Measurements from ENCODE around the gene CNTNAP2.

The CNTNAP2 gene

DNA sequence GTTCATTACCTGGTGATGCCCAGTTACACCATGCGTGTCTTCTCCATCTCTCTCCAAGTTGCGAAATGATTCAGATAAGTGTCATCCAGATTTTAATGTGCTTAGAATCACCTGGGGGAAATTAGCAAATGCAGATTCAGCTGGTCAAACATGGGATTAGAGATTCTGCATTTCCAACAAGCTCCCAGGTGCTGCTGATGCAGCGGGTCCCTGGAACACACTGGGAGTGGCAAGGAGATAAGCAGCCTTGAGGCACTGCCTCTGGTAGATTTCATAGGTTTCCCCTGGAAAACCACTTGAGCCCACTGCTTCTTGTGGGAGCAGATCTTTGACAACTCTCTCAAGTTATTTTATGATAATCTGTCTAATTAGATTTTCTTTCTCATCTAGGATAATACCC lies 2278.0 kb downstream of the CNTNAP2 start:
- Histone ChIP-seq H3K27me3 (ENCODE audit: insufficient read depth, low read length) (peaks cover 4% of the 10 kb centered on the region; the same call in 1 of the 2 replicates), H3K36me3 (ENCODE audit: insufficient read depth, low read length) (no peaks in the 10 kb centered on the region), H3K4me3 (ENCODE audit: low read depth, low read length) (no peak overlapping the region), H3K79me2 (ENCODE audit: control insufficient read depth, insufficient read depth, low read length, unreplicated experiment) (no peaks in the 10 kb centered on the region), H2AFZ (ENCODE audit: low read length, unreplicated experiment) (no peak overlapping the region), H3K4me1 (ENCODE audit: control insufficient read depth, insufficient read depth, low read length, unreplicated experiment) (no peaks in the 10 kb centered on the region), H3K27ac (ENCODE audit: low read depth, low read length) (no peak overlapping the region)

DNA sequence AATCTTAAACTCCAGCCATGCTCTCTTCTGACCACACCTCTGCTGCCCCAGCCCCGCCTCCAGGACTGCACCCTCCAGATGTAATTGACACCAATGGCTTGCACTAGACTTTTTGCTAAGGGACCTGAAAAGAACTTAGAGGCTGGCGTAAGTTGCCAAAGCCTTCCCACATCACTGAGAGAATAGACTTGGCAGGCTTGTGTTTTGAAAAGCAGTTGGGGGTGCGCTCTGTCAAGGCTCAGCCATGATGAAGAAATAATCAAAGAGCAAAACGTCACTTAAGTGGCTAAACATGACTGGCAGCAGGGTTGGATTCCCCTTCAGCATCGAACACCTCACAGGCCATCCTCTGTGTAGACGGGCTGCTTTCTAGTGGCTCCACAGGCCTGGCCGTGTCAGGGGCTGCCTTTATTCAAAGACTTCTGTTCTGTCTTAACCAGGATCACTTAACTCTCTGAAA lies 2278.8 kb downstream of the CNTNAP2 start:
- H3K36me3 ChIP-seq (ENCODE audit: insufficient read depth, low read length), result no peaks in the 10 kb centered on the region
- peaks cover 4% of the 10 kb centered on the region; the same call in 1 of the 2 replicates for H3K27me3 ChIP-seq (ENCODE audit: insufficient read depth, low read length)
- no peaks in the 10 kb centered on the region for H3K4me1 ChIP-seq (ENCODE audit: control insufficient read depth, insufficient read depth, low read length, unreplicated experiment)
- no peak overlapping the region for H2AFZ ChIP-seq (ENCODE audit: low read length, unreplicated experiment)
- no peak overlapping the region for H3K4me3 ChIP-seq (ENCODE audit: low read depth, low read length)
- H3K27ac ChIP-seq (ENCODE audit: low read depth, low read length), result no peak overlapping the region
- H3K79me2 ChIP-seq (ENCODE audit: control insufficient read depth, insufficient read depth, low read length, unreplicated experiment), result no peaks in the 10 kb centered on the region

DNA sequence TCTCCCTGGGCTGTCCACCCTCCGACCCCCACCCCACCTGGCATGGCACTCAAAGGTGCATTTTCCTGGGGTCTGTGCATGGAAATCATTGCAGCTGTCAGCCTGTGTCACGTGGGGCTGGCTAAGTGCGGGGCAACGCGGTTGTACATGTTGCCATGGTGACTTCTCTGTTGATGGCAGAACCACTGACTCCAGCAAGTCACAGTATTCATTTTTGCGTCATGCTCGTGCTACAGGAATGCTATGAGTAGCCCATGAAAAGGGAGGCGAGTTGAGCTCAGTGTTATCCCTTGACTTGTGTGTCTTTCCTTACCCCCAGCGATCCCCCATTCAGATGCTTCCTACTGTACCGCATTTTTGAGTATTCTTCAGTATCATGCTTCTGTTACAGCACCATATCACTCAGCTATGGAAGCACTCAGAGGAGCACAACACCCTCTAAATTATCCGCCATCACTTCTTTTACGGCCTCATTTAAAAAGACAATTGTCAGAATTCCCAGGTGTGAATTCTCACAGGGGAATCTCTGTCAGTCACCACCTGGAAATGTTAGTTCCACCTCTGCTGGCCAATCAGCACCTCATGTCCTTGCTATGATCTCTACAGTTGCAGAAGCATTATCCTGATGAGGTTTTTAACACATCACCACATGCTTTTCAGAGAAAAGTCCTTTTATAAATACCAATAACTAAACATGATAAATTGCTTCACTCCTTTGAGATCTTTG lies 2279.6 kb downstream of the CNTNAP2 start:
- Histone ChIP-seq H3K36me3 (ENCODE audit: insufficient read depth, low read length) (no peaks in the 10 kb centered on the region), H3K4me3 (ENCODE audit: low read depth, low read length) (no peak overlapping the region), H3K27me3 (ENCODE audit: insufficient read depth, low read length) (peaks cover 4% of the 10 kb centered on the region; the same call in 1 of the 2 replicates), H3K27ac (ENCODE audit: low read depth, low read length) (no peak overlapping the region), H2AFZ (ENCODE audit: low read length, unreplicated experiment) (no peak overlapping the region), H3K79me2 (ENCODE audit: control insufficient read depth, insufficient read depth, low read length, unreplicated experiment) (no peaks in the 10 kb centered on the region), H3K4me1 (ENCODE audit: control insufficient read depth, insufficient read depth, low read length, unreplicated experiment) (no peaks in the 10 kb centered on the region)

DNA sequence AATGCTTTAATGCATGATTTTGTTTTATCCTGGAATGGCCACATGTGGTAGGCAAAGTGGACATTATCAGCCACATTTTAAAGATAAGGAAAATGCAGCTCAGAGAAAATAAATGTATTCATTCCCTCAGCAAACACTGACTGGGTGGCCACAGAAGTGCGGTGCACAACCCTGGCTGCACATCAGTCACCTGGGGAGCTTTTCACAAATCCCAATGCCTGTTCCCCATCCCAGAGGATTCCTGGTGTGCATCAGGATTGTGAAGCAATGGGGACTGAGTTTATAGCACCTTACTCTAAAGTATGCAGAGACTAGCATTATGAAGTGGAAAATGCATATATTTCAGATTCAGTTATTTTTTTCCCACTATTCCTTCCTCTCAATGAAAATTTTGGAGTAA lies 2280.5 kb downstream of the CNTNAP2 start:
- Histone ChIP-seq H3K4me1 (ENCODE audit: control insufficient read depth, insufficient read depth, low read length, unreplicated experiment) (no peaks in the 10 kb centered on the region), H3K79me2 (ENCODE audit: control insufficient read depth, insufficient read depth, low read length, unreplicated experiment) (no peaks in the 10 kb centered on the region), H3K27me3 (ENCODE audit: insufficient read depth, low read length) (peaks cover 4% of the 10 kb centered on the region; the same call in 1 of the 2 replicates), H3K27ac (ENCODE audit: low read depth, low read length) (no peak overlapping the region), H2AFZ (ENCODE audit: low read length, unreplicated experiment) (no peak overlapping the region), H3K36me3 (ENCODE audit: insufficient read depth, low read length) (no peaks in the 10 kb centered on the region), H3K4me3 (ENCODE audit: low read depth, low read length) (no peak overlapping the region)

DNA sequence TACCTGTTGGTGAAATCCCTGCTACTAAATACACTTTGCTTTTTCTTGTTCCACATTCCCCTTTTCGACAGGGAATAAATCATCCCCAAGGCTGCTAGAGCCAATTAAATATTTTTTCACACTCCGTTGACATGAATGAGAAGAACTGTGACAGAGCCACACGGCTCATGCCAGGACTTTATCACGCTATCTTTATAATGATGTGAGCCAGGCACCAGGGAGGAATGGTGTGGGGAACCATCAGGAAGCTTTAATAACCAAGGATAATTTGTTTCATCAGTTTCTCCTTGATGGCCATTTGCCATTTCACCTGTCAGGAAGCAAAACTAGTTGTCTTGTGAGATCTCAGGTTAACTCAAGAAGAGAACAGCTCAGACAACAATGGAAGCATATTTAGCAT lies 2280.9 kb downstream of the CNTNAP2 start:
- Histone ChIP-seq H2AFZ (ENCODE audit: low read length, unreplicated experiment) (no peak overlapping the region), H3K79me2 (ENCODE audit: control insufficient read depth, insufficient read depth, low read length, unreplicated experiment) (no peaks in the 10 kb centered on the region), H3K36me3 (ENCODE audit: insufficient read depth, low read length) (no peaks in the 10 kb centered on the region), H3K27me3 (ENCODE audit: insufficient read depth, low read length) (peaks cover 4% of the 10 kb centered on the region; the same call in 1 of the 2 replicates), H3K4me3 (ENCODE audit: low read depth, low read length) (no peak overlapping the region), H3K27ac (ENCODE audit: low read depth, low read length) (no peak overlapping the region), H3K4me1 (ENCODE audit: control insufficient read depth, insufficient read depth, low read length, unreplicated experiment) (no peaks in the 10 kb centered on the region)

DNA sequence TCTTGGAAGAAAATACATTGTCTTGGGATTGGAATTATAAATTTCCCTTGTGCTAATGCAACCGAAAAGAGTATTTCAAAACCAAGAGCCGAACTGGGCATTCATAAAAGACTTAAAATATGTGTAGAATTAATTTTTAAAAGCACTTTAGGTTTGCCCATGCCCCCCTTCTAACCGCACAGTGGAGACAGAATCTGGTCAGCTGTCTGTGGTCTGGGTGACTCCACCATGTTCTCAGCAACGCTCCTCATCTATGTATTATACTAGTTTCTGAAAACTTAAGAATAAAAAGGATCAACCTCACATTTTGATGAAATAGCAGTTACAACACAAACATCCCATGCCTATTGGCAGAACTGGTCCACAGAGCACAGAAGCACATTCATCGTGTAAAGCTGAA lies 2281.4 kb downstream of the CNTNAP2 start:
- no peak overlapping the region for H3K4me3 ChIP-seq (ENCODE audit: low read depth, low read length)
- no peak overlapping the region for H3K27ac ChIP-seq (ENCODE audit: low read depth, low read length)

DNA sequence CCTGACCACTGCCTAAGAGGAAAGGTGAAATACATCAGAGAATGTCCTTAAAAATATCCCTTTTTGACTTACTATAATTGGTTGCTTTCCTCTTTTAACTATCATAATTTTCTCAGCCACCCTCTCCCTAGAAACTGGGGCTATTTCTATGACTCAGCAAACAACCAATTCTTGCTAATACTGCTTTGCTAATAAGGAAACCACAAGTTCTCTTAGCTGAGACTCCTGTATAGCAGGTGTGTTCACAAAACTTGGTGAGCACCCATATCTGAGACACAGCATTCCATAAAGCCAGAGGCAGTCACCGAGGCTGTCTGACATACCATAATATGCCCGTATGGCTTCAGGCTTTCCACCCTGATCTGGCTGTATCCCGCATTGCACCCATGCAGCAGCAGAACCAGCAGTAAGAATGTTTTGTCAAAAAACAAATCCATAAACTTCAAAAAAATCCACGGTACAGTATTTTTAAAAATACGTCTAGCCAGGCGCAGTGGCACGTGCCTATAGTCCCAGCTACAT lies 2282.3 kb downstream of the CNTNAP2 start:
- Histone ChIP-seq H3K27ac (ENCODE audit: low read depth, low read length) (no peak overlapping the region), H2AFZ (ENCODE audit: low read length, unreplicated experiment) (no peak overlapping the region), H3K36me3 (ENCODE audit: insufficient read depth, low read length) (no peaks in the 10 kb centered on the region), H3K4me1 (ENCODE audit: control insufficient read depth, insufficient read depth, low read length, unreplicated experiment) (no peaks in the 10 kb centered on the region), H3K27me3 (ENCODE audit: insufficient read depth, low read length) (no peaks in the 10 kb centered on the region; the same call in 1 of the 2 replicates), H3K4me3 (ENCODE audit: low read depth, low read length) (no peak overlapping the region), H3K79me2 (ENCODE audit: control insufficient read depth, insufficient read depth, low read length, unreplicated experiment) (no peaks in the 10 kb centered on the region)

More for the DNA sequence above, 2281.4 kb downstream of the CNTNAP2 start:
- Histone ChIP-seq H3K27me3 (ENCODE audit: insufficient read depth, low read length) (peaks cover 4% of the 10 kb centered on the region; the same call in 1 of the 2 replicates), H3K36me3 (ENCODE audit: insufficient read depth, low read length) (no peaks in the 10 kb centered on the region), H3K4me1 (ENCODE audit: control insufficient read depth, insufficient read depth, low read length, unreplicated experiment) (no peaks in the 10 kb centered on the region), H2AFZ (ENCODE audit: low read length, unreplicated experiment) (no peak overlapping the region), H3K79me2 (ENCODE audit: control insufficient read depth, insufficient read depth, low read length, unreplicated experiment) (no peaks in the 10 kb centered on the region)

DNA sequence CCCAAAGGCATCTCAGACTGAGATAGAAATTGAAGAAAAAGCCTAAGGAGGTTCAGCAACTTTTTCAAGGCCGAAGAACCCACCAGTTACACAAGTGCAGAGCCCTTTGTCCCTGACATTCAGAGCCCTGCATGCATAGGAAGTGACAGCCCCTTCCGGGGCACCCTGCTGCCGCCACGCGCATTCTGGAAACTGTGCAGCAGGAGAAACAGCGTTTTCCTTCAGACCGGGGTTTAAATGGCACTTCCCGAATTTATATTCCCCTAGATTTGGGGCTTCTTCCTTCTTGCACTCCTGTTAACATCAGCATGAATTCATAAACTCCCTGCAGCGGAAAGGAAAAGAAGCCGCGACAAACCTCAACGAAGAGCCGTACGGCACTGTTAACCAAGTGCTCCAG lies 2283.5 kb downstream of the CNTNAP2 start:
- H3K79me2 ChIP-seq (ENCODE audit: control insufficient read depth, insufficient read depth, low read length, unreplicated experiment), result no peaks in the 10 kb centered on the region
- no peak overlapping the region for H3K4me3 ChIP-seq (ENCODE audit: low read depth, low read length)
- no peaks in the 10 kb centered on the region for H3K4me1 ChIP-seq (ENCODE audit: control insufficient read depth, insufficient read depth, low read length, unreplicated experiment)
- no peaks in the 10 kb centered on the region for H3K36me3 ChIP-seq (ENCODE audit: insufficient read depth, low read length)
- no peaks in the 10 kb centered on the region; the same call in 1 of the 2 replicates for H3K27me3 ChIP-seq (ENCODE audit: insufficient read depth, low read length)
- no peak overlapping the region for H3K27ac ChIP-seq (ENCODE audit: low read depth, low read length)
- H2AFZ ChIP-seq (ENCODE audit: low read length, unreplicated experiment), result no peak overlapping the region

DNA sequence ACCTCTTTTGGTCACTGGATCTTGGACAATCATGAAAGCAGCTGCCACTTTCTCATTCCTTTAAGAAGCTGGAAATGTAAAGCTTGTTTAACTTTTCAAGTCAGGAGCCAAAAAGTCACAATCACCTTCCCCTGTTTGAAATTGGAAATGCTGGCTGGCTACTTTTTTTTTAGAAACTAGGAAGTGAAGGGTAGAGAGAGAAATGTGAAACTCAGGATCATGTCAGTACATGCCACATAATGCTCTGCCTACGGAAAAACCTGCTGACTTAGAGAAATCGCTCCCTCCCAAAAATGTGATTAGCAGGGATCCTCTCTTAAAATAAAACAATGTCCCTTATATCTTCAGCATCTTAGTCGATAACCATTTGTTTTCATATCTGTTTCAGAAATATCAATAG lies 2285.6 kb downstream of the CNTNAP2 start:
- no peak overlapping the region for H3K27ac ChIP-seq (ENCODE audit: low read depth, low read length)
- no peaks in the 10 kb centered on the region for H3K4me1 ChIP-seq (ENCODE audit: control insufficient read depth, insufficient read depth, low read length, unreplicated experiment)
- H3K79me2 ChIP-seq (ENCODE audit: control insufficient read depth, insufficient read depth, low read length, unreplicated experiment), result no peaks in the 10 kb centered on the region
- no peak overlapping the region for H2AFZ ChIP-seq (ENCODE audit: low read length, unreplicated experiment)
- H3K36me3 ChIP-seq (ENCODE audit: insufficient read depth, low read length), result no peaks in the 10 kb centered on the region
- H3K27me3 ChIP-seq (ENCODE audit: insufficient read depth, low read length), result no peaks in the 10 kb centered on the region
- H3K4me3 ChIP-seq (ENCODE audit: low read depth, low read length), result no peak overlapping the region

DNA sequence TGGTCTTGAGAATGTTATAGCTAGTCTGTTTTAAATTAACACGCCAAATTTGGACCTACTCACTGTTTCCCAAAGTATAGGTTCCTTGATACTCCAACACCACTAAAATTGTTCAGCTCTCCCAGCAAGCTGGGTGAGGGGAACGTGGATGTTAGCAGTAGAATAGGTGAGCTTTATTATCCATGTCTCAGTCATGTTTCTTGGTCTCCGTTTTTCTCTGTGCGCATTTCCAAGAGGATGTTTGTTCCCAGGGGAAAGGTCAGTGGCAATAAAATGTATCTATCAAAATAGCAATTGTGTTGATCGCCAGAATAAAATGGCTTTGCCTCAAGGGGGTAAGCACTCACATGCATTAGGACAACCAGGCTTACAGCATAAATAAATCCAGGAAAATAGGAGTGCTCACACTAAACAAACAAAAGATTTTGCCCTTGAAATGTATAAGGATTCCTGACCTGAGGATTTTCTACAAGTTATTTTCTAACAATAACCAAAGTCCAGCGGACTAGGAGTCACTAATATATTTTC lies 2286.9 kb downstream of the CNTNAP2 start:
- no peaks in the 10 kb centered on the region for H3K4me1 ChIP-seq (ENCODE audit: control insufficient read depth, insufficient read depth, low read length, unreplicated experiment)
- no peak overlapping the region for H3K27ac ChIP-seq (ENCODE audit: low read depth, low read length)
- no peaks in the 10 kb centered on the region for H3K79me2 ChIP-seq (ENCODE audit: control insufficient read depth, insufficient read depth, low read length, unreplicated experiment)
- no peak overlapping the region for H3K4me3 ChIP-seq (ENCODE audit: low read depth, low read length)
- no peaks in the 10 kb centered on the region for H3K36me3 ChIP-seq (ENCODE audit: insufficient read depth, low read length)
- H3K27me3 ChIP-seq (ENCODE audit: insufficient read depth, low read length), result no peaks in the 10 kb centered on the region
- H2AFZ ChIP-seq (ENCODE audit: low read length, unreplicated experiment), result no peak overlapping the region

DNA sequence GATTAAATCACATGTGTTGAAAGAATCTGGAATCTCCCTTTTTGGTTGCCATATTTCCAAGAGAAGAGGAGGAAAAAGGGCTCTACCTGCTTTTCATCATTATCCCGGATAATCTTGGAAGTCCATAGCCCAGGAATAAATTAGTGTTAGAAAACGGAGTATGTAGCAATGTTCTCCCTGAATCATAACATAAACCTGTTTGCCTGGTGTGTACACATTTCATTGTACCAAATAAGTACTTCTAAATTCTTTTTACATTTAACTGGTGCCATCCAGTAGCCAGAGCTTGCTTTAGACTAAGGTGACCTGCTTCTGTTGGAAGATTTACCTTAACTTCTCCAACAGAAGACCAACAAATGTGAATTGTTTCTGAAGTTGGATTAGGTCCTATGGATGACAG lies 2291.7 kb downstream of the CNTNAP2 start:
- no peaks in the 10 kb centered on the region for H3K27me3 ChIP-seq (ENCODE audit: insufficient read depth, low read length)
- H3K27ac ChIP-seq (ENCODE audit: low read depth, low read length), result no peak overlapping the region
- H2AFZ ChIP-seq (ENCODE audit: low read length, unreplicated experiment), result no peak overlapping the region
- no peak overlapping the region for H3K4me3 ChIP-seq (ENCODE audit: low read depth, low read length)
- no peaks in the 10 kb centered on the region for H3K36me3 ChIP-seq (ENCODE audit: insufficient read depth, low read length)
- H3K4me1 ChIP-seq (ENCODE audit: control insufficient read depth, insufficient read depth, low read length, unreplicated experiment), result no peaks in the 10 kb centered on the region
- no peaks in the 10 kb centered on the region for H3K79me2 ChIP-seq (ENCODE audit: control insufficient read depth, insufficient read depth, low read length, unreplicated experiment)
